K562 (cell line): ENCODE data around the gene MILR1. TPM values are rescaled to one million over a fixed set of nuclear protein-coding genes. Genes with fewer than 3 reads are reported as not detected.

Experiments
- ATAC-seq: fragments of 200-7000 bp; cut with Tn5 transposase; 3 replicates; pipeline ENCODE4 v1.9.1; 2020; ENCODE audit warnings: moderate library complexity
- Bru-seq: library from RNA; stranded (reverse); fragments of 400-500 nt; gene quantifications from one replicate; lab custom pipeline; 2021; lab: Mats Ljungman, UMichigan
- BruChase-seq, 2 experiments: library from RNA; stranded (reverse); fragments of 400-500 nt; gene quantifications; one replicate each; lab custom pipeline; 2021; lab: Mats Ljungman, UMichigan
- BruUV-seq: library from RNA; stranded (reverse); fragments of 400-500 nt; replicated peaks from 2 replicates; lab custom pipeline; 2021; lab: Mats Ljungman, UMichigan
- CTCF ChIA-PET: fragments of 300-600 bp; formaldehyde crosslinking; extraction: SDS; loops from one replicate; lab custom pipeline; 2021; ENCODE audit warnings: low intra/inter-chr PET ratio; lab: Yijun Ruan, JAX
- POLR2A ChIA-PET: fragments of 300-600, 350-650 bp; sonication (Branson Sonifier 250); formaldehyde crosslinking; extraction: SDS; loops from one replicate; lab custom pipeline; 2021; ENCODE audit warnings: antibody characterized with exemption, inconsistent platforms; lab: Yijun Ruan, JAX
- DNase-seq, 4 experiments: peaks; one replicate each; pipeline versions ENCODE4 v3.0.0 to v3.0.0-alpha.2; 2011 to 2018; ENCODE audit warnings: low spot score in 3 of 4, mixed read lengths in 3 of 4; ENCODE audit errors: extremely low read depth in 1 of 4
- FAIRE-seq: peaks from 2 replicates; lab custom pipeline; 2011; peaks lifted over from hg19 to GRCh38; lab: Jason Lieb, UNC
- H2AFZ ChIP-seq: 2 replicates; pipeline ENCODE4 v1.6.0; 2011; ENCODE audit warnings: low read depth, low read length, control low read depth, inconsistent platforms
- H3K27ac ChIP-seq: fragments of 200-600 bp; 3 replicates; pipeline ENCODE4 v1.8.0; 2011; ENCODE audit warnings: low read depth, mild to moderate bottlenecking, control low read depth, inconsistent platforms, low read length, moderate library complexity, mixed read lengths; ENCODE audit errors: extremely low read depth
- H3K27me3 ChIP-seq, 2 experiments: fragments of 300-600 bp in 1 of 2; 2 replicates in 1 of 2; 3 replicates in 1 of 2; pipeline versions ENCODE4 v1.6.0 to v1.8.0; 2011; ENCODE audit warnings: inconsistent platforms in 2 of 2, low read length in 2 of 2, mild to moderate bottlenecking in 1 of 2, mixed read lengths in 1 of 2, moderate library complexity in 1 of 2; ENCODE audit not compliant: control insufficient read depth in 2 of 2, insufficient read depth in 2 of 2
- H3K36me3 ChIP-seq: fragments of 300-600 bp; 3 replicates; pipeline ENCODE4 v1.8.0; 2011; ENCODE audit warnings: mild to moderate bottlenecking, low read length, inconsistent platforms; ENCODE audit not compliant: control insufficient read depth, insufficient read depth
- H3K4me1 ChIP-seq, 2 experiments: fragments of 200-600 bp in 1 of 2; replicated peaks in 1 of 2; 2 replicates in 1 of 2; 3 replicates in 1 of 2; pipeline versions ENCODE4 v1.5.1 to v1.8.0; 2011; ENCODE audit warnings: inconsistent platforms in 2 of 2, low read length in 2 of 2, mild to moderate bottlenecking in 1 of 2, mixed read lengths in 1 of 2, moderate library complexity in 1 of 2; ENCODE audit not compliant: control insufficient read depth in 2 of 2, insufficient read depth in 2 of 2
- H3K4me2 ChIP-seq: 2 replicates; pipeline ENCODE4 v1.6.1; 2011; ENCODE audit warnings: low read length, control low read depth, inconsistent platforms, mixed read lengths; ENCODE audit not compliant: insufficient read depth
- H3K4me3 ChIP-seq: fragments of 200-600 bp; sonication (generic), shearing (Covaris generic); 2 replicates; pipeline ENCODE4 v1.5.1; 2016; ENCODE audit warnings: control low read depth, inconsistent platforms
- H3K79me2 ChIP-seq: fragments of 200-600 bp; 3 replicates; pipeline ENCODE4 v1.8.0; 2011; ENCODE audit warnings: low read length, inconsistent platforms; ENCODE audit not compliant: control insufficient read depth, insufficient read depth
- H3K9ac ChIP-seq, 2 experiments: 2 replicates each; pipeline versions ENCODE4 v1.6.0 to v1.6.1; 2011; ENCODE audit warnings: low read depth in 2 of 2, low read length in 2 of 2, control low read depth in 1 of 2, inconsistent platforms in 1 of 2, mild to moderate bottlenecking in 1 of 2, mixed read lengths in 1 of 2; ENCODE audit not compliant: insufficient read depth in 1 of 2
- H3K9me1 ChIP-seq: one replicate; pipeline ENCODE4 v1.6.0; 2011; ENCODE audit warnings: inconsistent platforms, mild to moderate bottlenecking, low read length, moderate library complexity; ENCODE audit not compliant: control insufficient read depth, insufficient read depth
- H3K9me3 ChIP-seq: replicated peaks from 2 replicates; pipeline ENCODE4 v1.5.1; 2011; ENCODE audit warnings: low read depth, low read length, inconsistent platforms; ENCODE audit not compliant: control insufficient read depth, insufficient read depth
- H4K20me1 ChIP-seq: replicated peaks from 2 replicates; pipeline ENCODE4 v1.6.1; 2011; ENCODE audit warnings: low read length, inconsistent platforms, mixed read lengths; ENCODE audit not compliant: control insufficient read depth, insufficient read depth
- ATF1 ChIP-seq, 2 experiments: fragments of 450-650 bp in 1 of 2; IDR thresholded peaks; 2 replicates each; pipeline ENCODE4 v1.6.1; 2016; ENCODE audit warnings: missing compliant biosample characterization in 1 of 2, missing genetic modification characterization in 1 of 2
- CEBPB ChIP-seq: fragments of 450-650 bp; IDR thresholded peaks from 2 replicates; pipeline ENCODE4 v1.6.1; 2016; ENCODE audit warnings: missing genetic modification characterization, missing compliant biosample characterization
- DPF2 ChIP-seq: fragments of 450-650 bp; IDR thresholded peaks from 2 replicates; pipeline ENCODE4 v1.6.1; 2016
- FOS ChIP-seq: IDR thresholded peaks from 3 replicates; pipeline ENCODE4 v1.6.1; 2011; ENCODE audit not compliant: insufficient read length; ENCODE audit errors: extremely low read depth
- FOSL1 ChIP-seq: fragments of 200-800 bp; sonication (Bioruptor generic); conservative IDR thresholded peaks from 2 replicates; pipeline ENCODE4 v1.6.1; 2016; ENCODE audit warnings: missing genetic modification characterization, missing compliant biosample characterization
- SIN3B ChIP-seq: fragments of 450-650 bp; IDR thresholded peaks from 2 replicates; pipeline ENCODE4 v1.6.1; 2017; ENCODE audit warnings: low read depth, mild to moderate bottlenecking, moderate library complexity
- TRIM24 ChIP-seq, 2 experiments: fragments of 450-650 bp; IDR thresholded peaks; 2 replicates each; pipeline ENCODE4 v1.6.1; 2016
- ZNF561 ChIP-seq: fragments of 450-650 bp; formaldehyde crosslinking; conservative IDR thresholded peaks from 2 replicates; pipeline ENCODE4 v1.4.0; 2020; ENCODE audit warnings: mild to moderate bottlenecking, moderate library complexity
- WGBS: fragments of 100-300 bp; shearing (Covaris generic); methylation state at CpG from one replicate; pipeline ENCODE4 v1.1.6; 2016; ENCODE audit warnings: low coverage, mixed read lengths; ENCODE audit not compliant: insufficient coverage; ENCODE audit errors: missing lambda C conversion rate; 5-methylcytosine and 5-hydroxymethylcytosine counted together
- in situ Hi-C: fragments of 300-500 bp; cut with MboI; formaldehyde crosslinking; loops from 4 replicates; pipeline ENCODE4 v1.15.0; 2018; ENCODE audit warnings: inconsistent platforms, mixed read lengths
- intact Hi-C: fragments of 100-400 bp; cut with micrococcal nuclease; formaldehyde crosslinking; loops from 2 replicates; pipeline ENCODE4 v1.14.2; 2022
- long read RNA-seq, 3 experiments: library from polyadenylated mRNA in 2 of 3; library from RNA in 1 of 3; unstranded in 2 of 3; stranded (forward) in 1 of 3; transcript quantifications; one replicate each; pipeline ENCODE4 v2.0.0, GENCODE V29; 2019 to 2022
- polyA minus RNA-seq, 3 experiments: library from RNA; depleted of rRNA, polyadenylated mRNA; stranded (reverse); fragments of >200 nt; gene quantifications; 2 replicates each; pipeline ENCODE4 v1.2.3, GENCODE V29; 2011
- polyA plus RNA-seq, 8 experiments: library from polyadenylated mRNA; depleted of rRNA in 4 of 8; stranded (reverse) in 5 of 8; unstranded in 3 of 8; fragments of >200 nt; fragmentation: Nextera tagmentation in 2 of 8; fragmentation: Illumina TruSeq in 1 of 8; extraction: Ambion mirVana in 2 of 8; extraction: Trizol in 1 of 8; gene quantifications; 2 replicates each; pipeline versions ENCODE4 v1.2.1 to v1.2.3, GENCODE V29; 2011 to 2014; ENCODE audit warnings: inconsistent platforms in 1 of 8, missing spikeins in 1 of 8
- total RNA-seq, 7 experiments: library from RNA; depleted of rRNA in 6 of 7; stranded (reverse); fragments of >200 nt in 6 of 7; fragmentation: Illumina TruSeq in 2 of 7; extraction: Trizol in 2 of 7; gene quantifications; 2 replicates each; pipeline versions ENCODE4 v1.2.1 to v1.2.3, GENCODE V29; 2011 to 2021; ENCODE audit warnings: low replicate concordance in 1 of 7
- TF ChIP-seq, protein P1 (sequence below): sonication (generic); formaldehyde crosslinking; IDR thresholded peaks from 2 replicates; pipeline ENCODE4 v1.8.0; 2022; ENCODE audit warnings: mild to moderate bottlenecking, missing genetic modification reagents
- TF ChIP-seq, protein P2 (sequence below), 2 experiments: fragments of 150-350 bp in 1 of 2; IDR thresholded peaks; 2 replicates each; pipeline ENCODE4 v1.6.1; 2012 to 2016; ENCODE audit warnings: low read depth in 2 of 2, low read length in 2 of 2, mild to moderate bottlenecking in 1 of 2, moderate library complexity in 1 of 2

MILR1 gene, protein sequence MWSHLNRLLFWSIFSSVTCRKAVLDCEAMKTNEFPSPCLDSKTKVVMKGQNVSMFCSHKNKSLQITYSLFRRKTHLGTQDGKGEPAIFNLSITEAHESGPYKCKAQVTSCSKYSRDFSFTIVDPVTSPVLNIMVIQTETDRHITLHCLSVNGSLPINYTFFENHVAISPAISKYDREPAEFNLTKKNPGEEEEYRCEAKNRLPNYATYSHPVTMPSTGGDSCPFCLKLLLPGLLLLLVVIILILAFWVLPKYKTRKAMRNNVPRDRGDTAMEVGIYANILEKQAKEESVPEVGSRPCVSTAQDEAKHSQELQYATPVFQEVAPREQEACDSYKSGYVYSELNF
- 10.8 and 12.0 TPM in 2 replicates for total RNA-seq (2011; cell fraction: chromatin; rRNA removed; ENCODE audit: low replicate concordance)
- 5.0 and 6.2 TPM in 2 replicates for total RNA-seq (2011; cell fraction: nucleolus; rRNA removed)
- 5.9 and 8.5 TPM in 2 replicates for total RNA-seq (2011; cell fraction: nucleoplasm; rRNA removed)
- 3.8 and 4.3 TPM in 2 replicates for total RNA-seq (2014; rRNA removed)
- total RNA-seq (2014; rRNA removed; fragmentation: Illumina TruSeq; extraction: Trizol): 7.5 and 8.7 TPM in 2 replicates
- total RNA-seq (2015; rRNA removed; fragmentation: Illumina TruSeq; extraction: Trizol): 14.1 and 16.2 TPM in 2 replicates
- total RNA-seq (2021): 4.1 and 4.7 TPM in 2 replicates
- 5.6 and 9.7 TPM in 2 replicates for polyA plus RNA-seq (2011; rRNA removed)
- 4.1 and 8.7 TPM in 2 replicates for polyA plus RNA-seq (2011; cell fraction: cytosol; rRNA removed)
- 10.0 and 12.4 TPM in 2 replicates for polyA plus RNA-seq (2011; cell fraction: nucleus; rRNA removed)
- polyA plus RNA-seq (2012): 9.0 and 64.8 TPM in 2 replicates
- polyA plus RNA-seq (2014; fragmentation: Illumina TruSeq; extraction: Trizol): 13.3 and 14.7 TPM in 2 replicates
- 1 to 10 TPM; 4.6 to 7.1 TPM for polyA plus RNA-seq (2014; fragmentation: Nextera tagmentation; extraction: Ambion mirVana)
- polyA plus RNA-seq (2014; rRNA removed): 7.1 and 7.8 TPM in 2 replicates
- 3.8 and 5.5 TPM in 2 replicates for polyA minus RNA-seq (2011; rRNA and poly(A)+ RNA removed)
- 1.8 TPM in 1 of 2 replicates, not detected in the other for polyA minus RNA-seq (2011; cell fraction: cytosol; rRNA and poly(A)+ RNA removed)
- 2.2 and 5.1 TPM in 2 replicates for polyA minus RNA-seq (2011; cell fraction: nucleus; rRNA and poly(A)+ RNA removed)
- Bru-seq, nascent RNA: percentile 50 among the genes with signal in this experiment
- BruChase-seq, experiment 1, labeled RNA remaining after a 2-hour chase: percentile 47 among the genes with signal in this experiment
- percentile 43 among the genes with signal in this experiment for BruChase-seq, experiment 2, labeled RNA remaining after a 6-hour chase
- long read RNA-seq, experiment 1, partial matches to known transcripts: 0 of 2 reads
- long read RNA-seq, experiment 1, other reads (novel, unspliced or antisense): 1 of 2 reads
- long read RNA-seq, experiment 2, partial matches to known transcripts: 0 of 1 reads
- long read RNA-seq, experiment 2, other reads (novel, unspliced or antisense): 0 of 1 reads
- long read RNA-seq, experiment 3, partial matches to known transcripts: 0 of 1 reads
- long read RNA-seq, experiment 3, other reads (novel, unspliced or antisense): 0 of 1 reads

- peak within 1 kb of the TSS; percentile 85 for H3K27ac ChIP-seq
- no peaks in the 10 kb centered on the region for H4K20me1 ChIP-seq
- peak within 1 kb of the TSS; percentile 28 to 63; a peak in 3 of 4 replicates for H3K9ac ChIP-seq
- BruUV-seq: no TSS peak
- FAIRE-seq: no peak
- peak within 1 kb of the TSS; percentile 61 for H3K4me2 ChIP-seq
- 0% methylated on average over 9 of the region's 10 CpGs for WGBS
- H3K27me3 ChIP-seq: no peaks in the 10 kb centered on the region
- no peaks in the 10 kb centered on the region for H3K9me3 ChIP-seq
- no peaks in the 10 kb centered on the region for H3K9me1 ChIP-seq
- H3K36me3 ChIP-seq: no peaks in the 10 kb centered on the region
- H2AFZ ChIP-seq: peak within 1 kb of the TSS; percentile 90
- peak; percentile 97 for ATAC-seq
- in situ Hi-C loops: no loop called here
- no peaks in the 10 kb centered on the region for H3K79me2 ChIP-seq
- intact Hi-C loops: no loop called here
- ChIA-PET CTCF (no interaction called here), POLR2A (interaction anchor here (0.9 to 1.9 kb wide), 5 partner anchors 10 to 57 kb away, joined by 4 to 11 read pairs (median 5); partner anchors contain the start of genes DDX5 and POLG2)
- peak; percentile 27 to 86 (median 51) for DNase-seq
- peaks cover 4 to 16% of the 10 kb centered on the region in 2 experiments; a peak in 4 of 5 replicates for H3K4me1 ChIP-seq
- peak within 1 kb of the TSS; percentile 14 for H3K4me3 ChIP-seq
- TF ChIP-seq FOS: peak; percentile 23
- TF ChIP-seq TRIM24 (IDR thresholded peaks at IDR 0.05): 0 out of 4 replicates have a peak, but pooled peaks of 1 of the 2 experiments have one; percentile 49
- TF ChIP-seq ATF1 (CRISPR knock-in tag; IDR thresholded peaks at IDR 0.05): no peak
- peak; percentile 39 for TF ChIP-seq ATF1 (tag; IDR thresholded peaks at IDR 0.05)
- TF ChIP-seq FOSL1 (tag): peak; percentile 94
- no peak for TF ChIP-seq SIN3B
- 0 out of 2 replicates have a peak, but pooled peaks have one; percentile 18 for TF ChIP-seq ZNF561 (CRISPR knock-in tag)
- peak; percentile 91 for TF ChIP-seq CEBPB (tag)
- peak; percentile 89 for TF ChIP-seq DPF2
- TF ChIP-seq, protein P1, sequence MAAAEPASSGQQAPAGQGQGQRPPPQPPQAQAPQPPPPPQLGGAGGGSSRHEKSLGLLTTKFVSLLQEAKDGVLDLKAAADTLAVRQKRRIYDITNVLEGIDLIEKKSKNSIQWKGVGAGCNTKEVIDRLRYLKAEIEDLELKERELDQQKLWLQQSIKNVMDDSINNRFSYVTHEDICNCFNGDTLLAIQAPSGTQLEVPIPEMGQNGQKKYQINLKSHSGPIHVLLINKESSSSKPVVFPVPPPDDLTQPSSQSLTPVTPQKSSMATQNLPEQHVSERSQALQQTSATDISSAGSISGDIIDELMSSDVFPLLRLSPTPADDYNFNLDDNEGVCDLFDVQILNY: no peak
- TF ChIP-seq, protein P2, sequence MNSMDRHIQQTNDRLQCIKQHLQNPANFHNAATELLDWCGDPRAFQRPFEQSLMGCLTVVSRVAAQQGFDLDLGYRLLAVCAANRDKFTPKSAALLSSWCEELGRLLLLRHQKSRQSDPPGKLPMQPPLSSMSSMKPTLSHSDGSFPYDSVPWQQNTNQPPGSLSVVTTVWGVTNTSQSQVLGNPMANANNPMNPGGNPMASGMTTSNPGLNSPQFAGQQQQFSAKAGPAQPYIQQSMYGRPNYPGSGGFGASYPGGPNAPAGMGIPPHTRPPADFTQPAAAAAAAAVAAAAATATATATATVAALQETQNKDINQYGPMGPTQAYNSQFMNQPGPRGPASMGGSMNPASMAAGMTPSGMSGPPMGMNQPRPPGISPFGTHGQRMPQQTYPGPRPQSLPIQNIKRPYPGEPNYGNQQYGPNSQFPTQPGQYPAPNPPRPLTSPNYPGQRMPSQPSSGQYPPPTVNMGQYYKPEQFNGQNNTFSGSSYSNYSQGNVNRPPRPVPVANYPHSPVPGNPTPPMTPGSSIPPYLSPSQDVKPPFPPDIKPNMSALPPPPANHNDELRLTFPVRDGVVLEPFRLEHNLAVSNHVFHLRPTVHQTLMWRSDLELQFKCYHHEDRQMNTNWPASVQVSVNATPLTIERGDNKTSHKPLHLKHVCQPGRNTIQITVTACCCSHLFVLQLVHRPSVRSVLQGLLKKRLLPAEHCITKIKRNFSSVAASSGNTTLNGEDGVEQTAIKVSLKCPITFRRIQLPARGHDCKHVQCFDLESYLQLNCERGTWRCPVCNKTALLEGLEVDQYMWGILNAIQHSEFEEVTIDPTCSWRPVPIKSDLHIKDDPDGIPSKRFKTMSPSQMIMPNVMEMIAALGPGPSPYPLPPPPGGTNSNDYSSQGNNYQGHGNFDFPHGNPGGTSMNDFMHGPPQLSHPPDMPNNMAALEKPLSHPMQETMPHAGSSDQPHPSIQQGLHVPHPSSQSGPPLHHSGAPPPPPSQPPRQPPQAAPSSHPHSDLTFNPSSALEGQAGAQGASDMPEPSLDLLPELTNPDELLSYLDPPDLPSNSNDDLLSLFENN (IDR thresholded peaks at IDR 0.05; ENCODE audit: low read depth in 2 of 2, low read length in 2 of 2): 0 out of 4 replicates have a peak, but pooled peaks of 1 of the 2 experiments have one; percentile 24
These were observed at the start of gene MILR1 for GRCh38 chr17:64448665-64449512. Gene MILR1, plus strand, starts transcription at chr17:64449115. Its CDS starts 54 bp downstream, at chr17:64449169.
